Measurements from ENCODE around the gene ELFN2. TPM values are rescaled to one million over a fixed set of nuclear protein-coding genes. Genes with fewer than 3 reads are reported as not detected.

ELFN2 gene, protein sequence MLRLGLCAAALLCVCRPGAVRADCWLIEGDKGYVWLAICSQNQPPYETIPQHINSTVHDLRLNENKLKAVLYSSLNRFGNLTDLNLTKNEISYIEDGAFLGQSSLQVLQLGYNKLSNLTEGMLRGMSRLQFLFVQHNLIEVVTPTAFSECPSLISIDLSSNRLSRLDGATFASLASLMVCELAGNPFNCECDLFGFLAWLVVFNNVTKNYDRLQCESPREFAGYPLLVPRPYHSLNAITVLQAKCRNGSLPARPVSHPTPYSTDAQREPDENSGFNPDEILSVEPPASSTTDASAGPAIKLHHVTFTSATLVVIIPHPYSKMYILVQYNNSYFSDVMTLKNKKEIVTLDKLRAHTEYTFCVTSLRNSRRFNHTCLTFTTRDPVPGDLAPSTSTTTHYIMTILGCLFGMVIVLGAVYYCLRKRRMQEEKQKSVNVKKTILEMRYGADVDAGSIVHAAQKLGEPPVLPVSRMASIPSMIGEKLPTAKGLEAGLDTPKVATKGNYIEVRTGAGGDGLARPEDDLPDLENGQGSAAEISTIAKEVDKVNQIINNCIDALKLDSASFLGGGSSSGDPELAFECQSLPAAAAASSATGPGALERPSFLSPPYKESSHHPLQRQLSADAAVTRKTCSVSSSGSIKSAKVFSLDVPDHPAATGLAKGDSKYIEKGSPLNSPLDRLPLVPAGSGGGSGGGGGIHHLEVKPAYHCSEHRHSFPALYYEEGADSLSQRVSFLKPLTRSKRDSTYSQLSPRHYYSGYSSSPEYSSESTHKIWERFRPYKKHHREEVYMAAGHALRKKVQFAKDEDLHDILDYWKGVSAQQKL
- total RNA-seq, result 0.59 and 0.74 TPM in 2 replicates

GRCh38 chr22:37427135-37427710 lies at the start of gene ELFN2:
Gene ELFN2, minus strand, starts transcription at chr22:37427479. Its CDS starts 51,945 bp downstream, at chr22:37375534.

Other genes starting within 250 kb of the ELFN2 start
- 5.1 and 7.7 TPM in 2 replicates for gene C1QTNF6, start 239.2 kb downstream of the ELFN2 start, total RNA-seq
- not detected in 2 replicates for gene SSTR3, start 215.0 kb downstream of the ELFN2 start, total RNA-seq
- gene RAC2, start 183.2 kb downstream of the ELFN2 start, total RNA-seq, result 3.3 and 16.2 TPM in 2 replicates
- gene CYTH4, start 145.0 kb downstream of the ELFN2 start, total RNA-seq, result under 0.01 and 0.14 TPM in 2 replicates
- gene MFNG, start 58.9 kb upstream of the ELFN2 start, total RNA-seq, result 0.28 and 0.59 TPM in 2 replicates
- gene CARD10, start 91.9 kb upstream of the ELFN2 start, total RNA-seq, result 2.1 and 7.5 TPM in 2 replicates
- gene CDC42EP1, start 133.0 kb upstream of the ELFN2 start, total RNA-seq, result 18.1 and 29.2 TPM in 2 replicates
- gene LGALS2, start 152.6 kb upstream of the ELFN2 start, total RNA-seq, result not detected in 2 replicates
- 41.9 and 70.4 TPM in 2 replicates for gene GGA1, start 181.4 kb upstream of the ELFN2 start, total RNA-seq
- 46.5 and 47.5 TPM in 2 replicates for gene SH3BP1, start 212.2 kb upstream of the ELFN2 start, total RNA-seq
- gene PDXP, start 231.2 kb upstream of the ELFN2 start, total RNA-seq, result 13.7 and 15.0 TPM in 2 replicates
- 2,277 and 6,043 TPM in 2 replicates for gene LGALS1, start 248.2 kb upstream of the ELFN2 start, total RNA-seq

All from smooth muscle cell of the umbilical artery (primary cell).